Fibroblast of lung (primary cell): ENCODE results near the gene B9D1.

Experiments
- CTCF ChIP-seq, 2 donors: IDR thresholded peaks in 1 of 2; conservative IDR thresholded peaks in 1 of 2; 1 replicate in 1 of 2; 2 replicates in 1 of 2; pipeline ENCODE4 v1.5.1; 2011 to 2012; ENCODE audit warnings: low read length in 2 of 2, control low read depth in 1 of 2, inconsistent platforms in 1 of 2, low read depth in 1 of 2, mild to moderate bottlenecking in 1 of 2
- EZH2 ChIP-seq: IDR thresholded peaks from 2 replicates; pipeline ENCODE4 v1.5.1; 2012; ENCODE audit warnings: low read length, control low read depth, mild to moderate bottlenecking; ENCODE audit errors: missing control alignments

GRCh38 chr17:19331134-19331533, 31.4 kb downstream of the B9D1 start:
- TF ChIP-seq CTCF (conservative IDR thresholded peaks at IDR 0.05 in 1 of 2, IDR thresholded peaks at IDR 0.05 in 1 of 2; ENCODE audit: low read depth in 1 of 2, low read length in 2 of 2) (peak in 1 of 2 donors; percentile 12), EZH2 (no peak)
